Measurements from ENCODE around the gene NFAM1.

NFAM1 gene

DNA sequence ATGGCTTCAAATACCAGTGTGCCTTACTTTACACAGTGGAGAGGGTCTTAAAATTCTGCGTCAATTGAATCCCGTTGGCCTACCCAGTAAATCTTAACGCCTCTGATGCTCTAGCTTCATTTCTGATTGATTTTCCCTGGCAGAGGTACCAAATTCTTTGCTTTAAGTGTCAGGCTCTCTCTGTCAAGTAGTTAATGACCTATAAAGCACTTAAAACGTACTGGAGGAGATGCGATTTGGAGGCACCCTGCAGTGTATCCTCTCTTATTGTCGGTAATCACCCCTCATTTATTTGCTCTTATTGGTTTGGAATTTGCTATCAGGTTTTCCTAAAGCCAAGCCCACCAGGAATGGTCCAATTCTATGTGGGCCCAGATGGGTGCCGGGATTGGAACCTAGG is 59.2 kb downstream of the NFAM1 start:
- TF ChIP-seq POLR2A (IDR thresholded peaks at IDR 0.05; ENCODE audit: low read depth, low read length) (no peak), POLR2AphosphoS5 (IDR thresholded peaks at IDR 0.05; ENCODE audit: low read depth, low read length) (no peak), TAF1 (IDR thresholded peaks at IDR 0.05; ENCODE audit: borderline replicate concordance, low read depth, low read length) (no peak)
- DNase-seq (ENCODE audit: insufficient read length) (no peak), FAIRE-seq (no peak)

DNA sequence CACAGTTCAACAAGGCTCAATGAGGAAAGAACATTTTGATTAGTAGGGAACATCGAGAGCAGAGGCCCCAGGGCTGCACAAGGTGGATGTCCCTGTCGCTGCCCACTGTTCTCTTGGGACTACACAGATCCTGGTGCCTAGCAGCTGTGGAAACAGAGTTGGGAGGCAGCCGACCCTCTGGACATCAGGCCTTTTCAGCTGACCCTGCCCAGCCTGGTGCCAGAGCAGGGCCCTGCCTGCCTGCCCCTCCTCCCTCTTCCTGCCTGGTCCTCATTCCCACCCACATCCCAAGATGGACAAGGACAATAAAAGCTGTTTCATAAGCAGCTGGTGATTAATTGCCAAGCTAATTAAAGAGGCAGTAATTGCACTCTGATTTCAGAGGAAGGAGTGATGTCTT is 60.7 kb downstream of the NFAM1 start:
- DNase-seq (ENCODE audit: insufficient read length) (no peak), FAIRE-seq (no peak)
- no peak for TF ChIP-seq POLR2AphosphoS5 (IDR thresholded peaks at IDR 0.05; ENCODE audit: low read depth, low read length)
- no peak for TF ChIP-seq TAF1 (IDR thresholded peaks at IDR 0.05; ENCODE audit: borderline replicate concordance, low read depth, low read length)
- TF ChIP-seq POLR2A (IDR thresholded peaks at IDR 0.05; ENCODE audit: low read depth, low read length) = no peak

DNA sequence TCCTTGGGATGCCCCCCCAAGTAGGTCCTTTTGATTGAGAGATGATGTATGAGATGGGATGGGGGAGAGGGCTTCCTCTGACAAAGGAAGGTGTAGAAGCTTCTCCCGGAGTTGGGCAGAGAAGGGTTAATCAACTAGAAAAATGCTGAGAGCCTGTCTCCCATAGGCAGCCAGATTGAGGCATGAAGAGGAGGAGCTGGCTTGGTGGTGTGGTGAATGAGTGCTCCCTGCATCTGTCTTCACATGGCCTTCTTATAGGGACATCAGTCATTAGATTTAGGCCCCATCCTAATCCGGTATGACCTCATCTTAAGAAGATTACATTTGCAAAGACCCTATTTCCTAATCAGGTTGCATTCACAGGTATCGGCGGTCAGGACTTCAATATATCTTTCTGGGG is 61.1 kb downstream of the NFAM1 start:
- no peak for TF ChIP-seq POLR2A (IDR thresholded peaks at IDR 0.05; ENCODE audit: low read depth, low read length)
- TF ChIP-seq TAF1 (IDR thresholded peaks at IDR 0.05; ENCODE audit: borderline replicate concordance, low read depth, low read length) = no peak
- no peak for TF ChIP-seq POLR2AphosphoS5 (IDR thresholded peaks at IDR 0.05; ENCODE audit: low read depth, low read length)
- FAIRE-seq = no peak
- DNase-seq (ENCODE audit: insufficient read length) = no peak

DNA sequence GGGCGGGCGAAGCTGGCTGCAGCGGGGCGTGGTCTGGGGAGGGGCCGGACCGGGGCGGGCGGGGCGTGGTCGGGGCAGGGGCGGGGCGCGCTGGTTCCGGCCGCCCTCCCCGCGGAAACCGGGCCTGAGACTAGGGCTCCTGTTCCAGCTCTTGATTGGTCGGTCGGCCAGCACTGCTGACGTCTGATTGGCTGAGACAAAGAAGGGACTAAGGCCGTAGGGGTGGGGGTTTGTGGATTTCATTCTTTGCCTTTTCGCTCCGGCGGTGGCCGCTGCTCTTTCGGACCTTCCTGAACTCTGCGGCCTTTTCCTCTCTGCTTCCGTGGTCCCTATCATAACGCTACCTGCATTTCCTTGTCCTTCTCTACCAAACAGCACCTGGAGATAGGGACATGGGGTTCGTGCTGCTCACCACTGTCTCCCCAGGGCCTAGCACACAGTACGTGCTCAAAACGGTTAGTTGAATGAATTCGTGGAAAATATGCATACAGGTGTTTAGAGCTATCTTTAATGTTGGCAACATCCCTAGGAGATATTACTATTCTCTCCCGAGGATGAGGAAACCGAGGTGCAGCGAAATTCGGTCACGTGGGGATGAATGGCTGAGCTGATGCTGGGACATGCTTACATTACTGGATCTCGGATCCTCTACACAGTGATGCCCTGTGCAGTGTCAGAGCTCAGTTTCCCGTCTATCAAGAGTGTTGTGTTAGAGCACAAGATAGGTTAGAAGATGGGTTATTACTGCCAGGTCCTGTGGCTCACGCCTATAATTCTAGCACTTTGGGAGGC is 62.8 kb downstream of the NFAM1 start:
- peak; percentile 99 for FAIRE-seq
- TF ChIP-seq TAF1 (IDR thresholded peaks at IDR 0.05; ENCODE audit: borderline replicate concordance, low read depth, low read length) = no peak
- TF ChIP-seq POLR2AphosphoS5 (IDR thresholded peaks at IDR 0.05; ENCODE audit: low read depth, low read length) = no peak
- TF ChIP-seq POLR2A (IDR thresholded peaks at IDR 0.05; ENCODE audit: low read depth, low read length) = no peak
- DNase-seq (ENCODE audit: insufficient read length) = peak; percentile 95

DNA sequence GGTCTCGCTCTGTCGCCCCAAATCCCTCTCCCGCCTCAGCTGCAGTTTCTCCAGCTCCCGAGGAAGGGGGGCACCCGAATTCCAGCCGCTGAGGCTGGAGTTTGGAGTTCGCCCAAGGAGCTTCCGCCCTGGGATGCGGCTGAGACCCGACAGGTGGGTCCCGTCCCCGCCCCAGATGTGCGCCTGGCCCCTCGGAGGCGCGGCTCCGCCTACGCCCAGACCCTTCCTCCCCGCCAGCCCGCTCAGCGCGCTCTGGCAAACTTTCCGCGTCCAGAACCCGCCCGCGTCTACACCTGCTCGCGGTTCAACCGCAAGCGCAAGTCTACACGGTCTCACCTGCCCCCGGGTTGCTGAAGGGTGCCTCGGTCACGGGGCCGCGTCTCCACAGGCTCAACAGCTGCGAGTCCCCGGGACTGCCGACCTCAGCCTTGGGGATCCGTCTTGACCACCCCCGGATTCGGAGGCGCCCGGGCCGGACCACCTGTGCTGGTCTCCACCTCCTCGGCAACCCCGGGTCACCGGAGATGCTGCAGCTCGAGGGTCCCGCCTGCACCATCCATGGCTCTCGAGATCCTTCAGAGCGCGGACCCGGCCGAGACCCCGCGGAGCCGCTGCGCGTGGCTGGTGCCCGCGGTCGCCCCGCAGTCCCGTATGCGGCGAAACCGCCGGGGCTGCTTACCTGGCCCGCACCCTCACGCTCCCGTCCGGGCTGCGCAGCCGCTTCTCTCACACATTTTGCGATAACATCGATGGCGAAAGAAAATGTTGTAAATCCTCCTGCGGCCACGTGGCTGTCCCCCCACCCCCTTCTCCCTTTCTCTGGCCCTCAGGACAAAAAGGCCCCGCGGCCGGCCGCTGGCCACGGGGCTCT is 63.6 kb downstream of the NFAM1 start:
- FAIRE-seq (no peak), DNase-seq (ENCODE audit: insufficient read length) (no peak)
- TF ChIP-seq POLR2A (IDR thresholded peaks at IDR 0.05; ENCODE audit: low read depth, low read length) (no peak), POLR2AphosphoS5 (IDR thresholded peaks at IDR 0.05; ENCODE audit: low read depth, low read length) (no peak), TAF1 (IDR thresholded peaks at IDR 0.05; ENCODE audit: borderline replicate concordance, low read depth, low read length) (no peak)

DNA sequence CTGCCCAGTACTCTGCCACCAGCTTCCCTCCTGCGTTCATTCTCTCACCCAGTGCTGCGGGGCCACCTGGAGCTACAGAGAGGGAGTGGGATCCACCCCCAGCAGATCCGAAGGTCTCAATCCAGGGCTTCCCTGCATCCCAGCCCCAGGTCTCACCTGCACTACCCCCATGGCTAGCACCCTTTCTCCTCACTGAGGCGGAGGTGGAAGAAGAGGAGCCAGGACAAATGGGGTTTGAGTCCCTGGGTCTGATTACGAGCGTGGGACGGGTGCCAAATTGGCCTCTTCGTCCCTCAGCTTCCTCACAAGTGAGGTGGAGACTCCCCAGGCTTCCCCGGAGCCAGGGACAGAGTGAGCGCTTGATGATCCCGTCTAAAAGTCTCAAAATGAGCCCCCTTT is 64.2 kb downstream of the NFAM1 start:
- FAIRE-seq (no peak), DNase-seq (ENCODE audit: insufficient read length) (no peak)
- TF ChIP-seq TAF1 (IDR thresholded peaks at IDR 0.05; ENCODE audit: borderline replicate concordance, low read depth, low read length) (no peak), POLR2A (IDR thresholded peaks at IDR 0.05; ENCODE audit: low read depth, low read length) (no peak), POLR2AphosphoS5 (IDR thresholded peaks at IDR 0.05; ENCODE audit: low read depth, low read length) (no peak)

GRCh38 chr22:42366806-42367581 is 65.2 kb downstream of the NFAM1 start:
- FAIRE-seq (no peak), DNase-seq (ENCODE audit: insufficient read length) (no peak)
- TF ChIP-seq TAF1 (IDR thresholded peaks at IDR 0.05; ENCODE audit: borderline replicate concordance, low read depth, low read length) (no peak), POLR2A (IDR thresholded peaks at IDR 0.05; ENCODE audit: low read depth, low read length) (no peak), POLR2AphosphoS5 (IDR thresholded peaks at IDR 0.05; ENCODE audit: low read depth, low read length) (no peak)

DNA sequence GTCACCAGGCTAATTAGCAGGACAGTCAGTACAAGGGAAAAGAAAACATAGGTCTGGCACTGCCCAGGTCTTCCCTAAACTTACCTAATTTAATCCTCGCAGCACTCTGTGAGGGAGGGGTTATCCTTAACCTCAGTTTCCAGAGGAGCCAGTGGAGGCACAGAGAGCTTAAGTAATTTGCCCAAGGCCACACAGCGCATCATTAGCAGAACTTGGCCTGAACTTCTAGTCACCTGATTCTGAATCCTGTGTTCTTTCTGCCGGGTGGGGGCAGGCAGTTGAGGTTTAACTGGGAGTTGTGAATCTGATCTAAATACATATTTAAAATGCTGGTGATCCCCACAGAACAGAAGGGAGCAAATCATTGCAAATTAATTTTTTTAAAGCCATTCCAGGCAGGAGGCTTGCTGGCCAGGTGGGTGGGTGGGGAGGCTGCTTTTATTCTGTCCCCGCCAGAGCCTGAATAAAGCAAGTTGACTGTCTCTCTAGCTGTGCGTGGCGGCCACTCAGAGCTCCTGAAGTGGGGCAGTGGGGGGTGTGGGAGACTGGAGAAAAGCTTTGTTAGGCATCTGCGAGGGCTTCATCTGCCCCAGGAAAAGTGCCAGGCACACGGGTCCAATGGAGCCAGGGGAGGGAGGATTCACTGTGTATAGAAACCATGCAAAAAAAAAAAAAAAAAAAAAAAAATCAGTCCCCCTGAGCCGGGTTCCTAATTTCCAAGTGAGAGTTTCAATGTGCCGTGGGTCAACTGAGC is 66.1 kb downstream of the NFAM1 start:
- TF ChIP-seq TAF1 (IDR thresholded peaks at IDR 0.05; ENCODE audit: borderline replicate concordance, low read depth, low read length) = no peak
- TF ChIP-seq POLR2A (IDR thresholded peaks at IDR 0.05; ENCODE audit: low read depth, low read length) = no peak
- no peak for TF ChIP-seq POLR2AphosphoS5 (IDR thresholded peaks at IDR 0.05; ENCODE audit: low read depth, low read length)
- FAIRE-seq = no peak
- no peak for DNase-seq (ENCODE audit: insufficient read length)

DNA sequence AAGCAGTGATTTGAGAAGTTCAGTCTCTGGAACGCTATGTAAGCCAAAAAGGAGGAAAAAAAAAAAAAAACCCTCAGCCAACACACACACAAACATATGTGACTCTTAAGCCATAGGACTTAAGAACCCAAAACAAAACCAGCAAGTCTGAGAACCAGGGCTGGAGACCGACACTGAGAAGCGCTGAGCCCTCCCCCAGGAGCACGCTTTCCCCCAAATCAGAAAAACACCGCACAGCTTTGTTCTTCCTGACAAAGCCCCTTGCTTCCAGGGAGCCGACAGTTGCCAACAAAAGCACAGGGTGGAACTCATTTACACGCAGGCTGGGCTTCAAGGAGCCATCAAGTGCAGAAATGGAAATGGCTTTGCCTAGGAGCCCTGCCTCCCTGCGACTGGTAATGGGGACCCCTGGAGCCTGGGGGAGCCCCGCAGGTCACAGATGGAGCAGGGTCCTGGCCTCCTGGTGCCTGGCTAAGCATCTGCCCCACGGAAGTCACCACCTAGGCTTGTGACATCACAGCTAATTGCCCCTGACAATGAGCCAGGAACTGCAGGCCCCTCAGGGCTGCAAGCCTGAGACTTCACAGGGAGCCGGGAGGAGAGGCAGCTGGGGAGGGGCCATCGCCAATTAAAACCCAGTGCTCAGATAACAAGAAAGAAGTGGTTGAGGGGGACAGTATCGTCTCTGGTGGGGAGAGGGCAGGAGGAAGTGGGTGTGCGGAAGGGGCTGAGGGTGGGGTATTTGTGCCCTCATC is 66.9 kb downstream of the NFAM1 start:
- DNase-seq (ENCODE audit: insufficient read length) (no peak), FAIRE-seq (no peak)
- TF ChIP-seq POLR2AphosphoS5 (IDR thresholded peaks at IDR 0.05; ENCODE audit: low read depth, low read length) (no peak), TAF1 (IDR thresholded peaks at IDR 0.05; ENCODE audit: borderline replicate concordance, low read depth, low read length) (no peak), POLR2A (IDR thresholded peaks at IDR 0.05; ENCODE audit: low read depth, low read length) (no peak)

DNA sequence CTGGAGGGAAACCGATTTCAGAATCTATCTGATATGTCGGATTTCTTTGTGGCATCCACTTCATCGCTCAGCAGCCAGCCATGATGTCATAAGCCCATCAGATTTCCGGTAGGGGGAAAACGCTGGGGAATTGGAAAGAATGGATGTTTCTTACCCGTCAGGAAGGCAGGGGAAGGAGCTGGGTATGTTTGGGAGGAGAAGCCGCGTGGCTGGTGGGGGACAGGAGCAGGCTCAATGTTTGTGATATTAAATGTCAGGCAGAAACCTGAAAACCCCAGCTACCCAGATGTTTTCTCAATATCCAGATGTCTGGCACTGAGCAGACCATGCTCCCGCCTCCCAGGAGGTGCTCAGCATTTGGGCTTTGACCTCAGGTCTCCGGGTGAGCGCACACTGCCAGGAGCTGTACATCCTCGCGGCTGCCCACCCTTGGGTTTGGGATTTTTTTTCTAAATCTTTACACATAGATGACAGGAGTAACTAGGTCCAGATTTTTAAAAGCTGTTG is 67.5 kb downstream of the NFAM1 start:
- no peak for FAIRE-seq
- DNase-seq (ENCODE audit: insufficient read length) = no peak
- TF ChIP-seq POLR2A (IDR thresholded peaks at IDR 0.05; ENCODE audit: low read depth, low read length) = no peak
- no peak for TF ChIP-seq TAF1 (IDR thresholded peaks at IDR 0.05; ENCODE audit: borderline replicate concordance, low read depth, low read length)
- TF ChIP-seq POLR2AphosphoS5 (IDR thresholded peaks at IDR 0.05; ENCODE audit: low read depth, low read length) = no peak
